CD4-positive, alpha-beta T cell (primary cell): ENCODE results near the gene IP6K3. TPM values are rescaled to one million over a fixed set of nuclear protein-coding genes. Genes with fewer than 3 reads are reported as not detected.

Experiments
- ATAC-seq: fragments of 200-7000 bp; cut with Tn5 transposase; one replicate; pipeline ENCODE4 v1.10.0; 2022; ENCODE audit warnings: mild to moderate bottlenecking; ENCODE audit not compliant: poor library complexity
- CTCF ChIA-PET: fragments of 350-600 bp; sonication (Branson Sonifier 250); formaldehyde crosslinking; loops from one replicate; lab custom pipeline; 2021; ENCODE audit warnings: antibody characterized with exemption, inconsistent platforms; lab: Charles Lee
- POLR2A ChIA-PET: fragments of 350-600 bp; sonication (Branson Sonifier 250); formaldehyde crosslinking; loops from one replicate; lab custom pipeline; 2021; ENCODE audit warnings: antibody characterized with exemption, inconsistent platforms; lab: Charles Lee
- DNase-seq, 14 experiments: peaks; one replicate each; pipeline ENCODE4 v3.0.0-alpha.2; 2013 to 2020; ENCODE audit warnings: mixed read lengths in 2 of 14
- H3K27ac ChIP-seq, 2 donors: one replicate each; pipeline versions ENCODE4 v1.5.1 to v1.7.0; 2013; ENCODE audit warnings: low read length in 2 of 2, low read depth in 1 of 2, mild to moderate bottlenecking in 1 of 2
- H3K27me3 ChIP-seq, 2 experiments: 1 replicate in 1 of 2; 2 replicates in 1 of 2; pipeline versions ENCODE4 v1.6.1 to v1.7.0; 2013; ENCODE audit warnings: low read length in 2 of 2, control low read depth in 1 of 2, mild to moderate bottlenecking in 1 of 2, moderate library complexity in 1 of 2; ENCODE audit not compliant: insufficient read depth in 2 of 2, control insufficient read depth in 1 of 2
- H3K36me3 ChIP-seq: one replicate; pipeline ENCODE4 v1.6.1; 2013; ENCODE audit warnings: low read length, control low read depth; ENCODE audit not compliant: insufficient read depth
- H3K4me1 ChIP-seq: one replicate; pipeline ENCODE4 v1.6.1; 2013; ENCODE audit warnings: low read length, control low read depth; ENCODE audit not compliant: insufficient read depth
- H3K4me3 ChIP-seq: one replicate; pipeline ENCODE4 v1.5.1; 2013; ENCODE audit warnings: mild to moderate bottlenecking, low read length, moderate library complexity
- H3K9me3 ChIP-seq, 2 experiments: 1 replicate in 1 of 2; 2 replicates in 1 of 2; pipeline versions ENCODE4 v1.6.1 to v1.7.0; 2013; ENCODE audit warnings: low read length in 2 of 2, mild to moderate bottlenecking in 2 of 2, control low read depth in 1 of 2, moderate library complexity in 1 of 2; ENCODE audit not compliant: control insufficient read depth in 1 of 2, insufficient read depth in 1 of 2
- H3K27ac Mint-ChIP-seq: one replicate; pipeline ENCODE4 v1.8.0; 2020; ENCODE audit warnings: mixed read lengths
- H3K27me3 Mint-ChIP-seq: one replicate; pipeline ENCODE4 v1.8.0; 2021; ENCODE audit warnings: mixed read lengths
- H3K36me3 Mint-ChIP-seq: one replicate; pipeline ENCODE4 v1.8.0; 2021; ENCODE audit warnings: low read depth, mixed read lengths
- H3K4me1 Mint-ChIP-seq: one replicate; pipeline ENCODE4 v1.8.0; 2021; ENCODE audit warnings: low read depth, mixed read lengths
- H3K4me3 Mint-ChIP-seq: one replicate; pipeline ENCODE4 v1.8.0; 2020; ENCODE audit warnings: mild to moderate bottlenecking, mixed read lengths
- H3K9me3 Mint-ChIP-seq: one replicate; pipeline ENCODE4 v1.8.0; 2020; ENCODE audit warnings: mixed read lengths
- intact Hi-C, 2 experiments: fragments of 100-400 bp; cut with DNase I in 1 of 2; cut with micrococcal nuclease in 1 of 2; formaldehyde crosslinking; loops; one replicate each; pipeline versions ENCODE4 v1.15.1 to v1.9.0; 2023 to 2025; cut with DNase I, micrococcal nuclease
- total RNA-seq, 174 experiments: library from RNA in 2 of 174; stranded (reverse) in 2 of 174; gene quantifications; one replicate each; pipeline ENCODE4 v1.2.3 and lab custom pipeline; 2021 to 2026
- TF ChIP-seq, protein P1 (sequence below): fragments of 200-600 bp; IDR thresholded peaks from one replicate; pipeline ENCODE4 v1.8.0; 2022; ENCODE audit warnings: antibody characterized with exemption, mild to moderate bottlenecking

IP6K3 gene
- total RNA-seq, 2 experiments from 2014 or later = not detected

DNA sequence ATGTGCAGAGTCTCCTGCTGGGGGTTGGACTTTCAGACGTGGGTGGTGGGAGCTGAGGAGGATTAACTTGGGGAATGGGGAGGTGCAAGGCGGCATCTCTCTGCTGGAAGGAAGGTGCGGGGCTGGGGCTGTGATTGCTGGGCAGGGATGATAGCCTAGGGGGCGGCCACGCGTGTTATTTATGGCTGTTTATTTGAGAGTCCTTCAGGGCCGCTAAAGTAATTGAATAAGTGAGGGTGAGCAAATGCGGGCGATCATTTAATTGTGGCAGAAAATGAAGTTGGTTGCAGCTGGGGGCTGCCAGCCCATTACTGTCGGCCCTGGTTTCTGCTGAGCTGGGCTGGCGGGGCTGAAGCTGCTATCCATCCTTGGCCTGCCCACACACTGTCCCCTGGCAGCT is 7.5 kb upstream of the IP6K3 start:
- Mint-ChIP-seq H3K4me3 (no peak overlapping the region), H3K27me3 (no peaks in the 10 kb centered on the region), H3K4me1 (no peaks in the 10 kb centered on the region), H3K27ac (no peak overlapping the region), H3K36me3 (no peaks in the 10 kb centered on the region), H3K9me3 (no peaks in the 10 kb centered on the region)
- no peaks in the 10 kb centered on the region for H3K36me3 ChIP-seq
- POLR2A ChIA-PET = no interaction called here
- DNase-seq = no peak
- no peaks in the 10 kb centered on the region for H3K9me3 ChIP-seq
- no peaks in the 10 kb centered on the region for H3K27me3 ChIP-seq
- ATAC-seq = no peak
- intact Hi-C loops = no loop called here
- TF ChIP-seq, protein P1, sequence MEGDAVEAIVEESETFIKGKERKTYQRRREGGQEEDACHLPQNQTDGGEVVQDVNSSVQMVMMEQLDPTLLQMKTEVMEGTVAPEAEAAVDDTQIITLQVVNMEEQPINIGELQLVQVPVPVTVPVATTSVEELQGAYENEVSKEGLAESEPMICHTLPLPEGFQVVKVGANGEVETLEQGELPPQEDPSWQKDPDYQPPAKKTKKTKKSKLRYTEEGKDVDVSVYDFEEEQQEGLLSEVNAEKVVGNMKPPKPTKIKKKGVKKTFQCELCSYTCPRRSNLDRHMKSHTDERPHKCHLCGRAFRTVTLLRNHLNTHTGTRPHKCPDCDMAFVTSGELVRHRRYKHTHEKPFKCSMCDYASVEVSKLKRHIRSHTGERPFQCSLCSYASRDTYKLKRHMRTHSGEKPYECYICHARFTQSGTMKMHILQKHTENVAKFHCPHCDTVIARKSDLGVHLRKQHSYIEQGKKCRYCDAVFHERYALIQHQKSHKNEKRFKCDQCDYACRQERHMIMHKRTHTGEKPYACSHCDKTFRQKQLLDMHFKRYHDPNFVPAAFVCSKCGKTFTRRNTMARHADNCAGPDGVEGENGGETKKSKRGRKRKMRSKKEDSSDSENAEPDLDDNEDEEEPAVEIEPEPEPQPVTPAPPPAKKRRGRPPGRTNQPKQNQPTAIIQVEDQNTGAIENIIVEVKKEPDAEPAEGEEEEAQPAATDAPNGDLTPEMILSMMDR = no peak
- CTCF ChIA-PET = no interaction called here
- H3K4me3 ChIP-seq = no peak overlapping the region
- H3K27ac ChIP-seq = no peak overlapping the region
- H3K4me1 ChIP-seq = no peaks in the 10 kb centered on the region

- Histone ChIP-seq H3K36me3 (no peaks in the 10 kb centered on the region), H3K27me3 (no peaks in the 10 kb centered on the region), H3K27ac (no peak overlapping the region), H3K4me1 (no peaks in the 10 kb centered on the region), H3K4me3 (no peak overlapping the region), H3K9me3 (no peaks in the 10 kb centered on the region)
- ChIA-PET POLR2A (no interaction called here), CTCF (no interaction called here)
- TF ChIP-seq, protein P1 = no peak
- Mint-ChIP-seq H3K27ac (no peak overlapping the region), H3K27me3 (no peaks in the 10 kb centered on the region), H3K36me3 (no peaks in the 10 kb centered on the region), H3K4me3 (no peak overlapping the region), H3K9me3 (no peaks in the 10 kb centered on the region), H3K4me1 (no peaks in the 10 kb centered on the region)
- intact Hi-C loops = no loop called here
- DNase-seq (no peak), ATAC-seq (no peak)
These were observed 5.9 kb upstream of the IP6K3 start for GRCh38 chr6:33752646-33753015.

- no peaks in the 10 kb centered on the region for H3K9me3 ChIP-seq
- Mint-ChIP-seq H3K27me3 (no peaks in the 10 kb centered on the region), H3K9me3 (no peaks in the 10 kb centered on the region), H3K4me1 (no peaks in the 10 kb centered on the region), H3K27ac (no peak overlapping the region), H3K36me3 (no peaks in the 10 kb centered on the region), H3K4me3 (no peak overlapping the region)
- intact Hi-C loops = no loop called here
- no peak overlapping the region for H3K27ac ChIP-seq
- H3K27me3 ChIP-seq = no peaks in the 10 kb centered on the region
- DNase-seq (no peak), ATAC-seq (no peak)
- no peaks in the 10 kb centered on the region for H3K36me3 ChIP-seq
- CTCF ChIA-PET = no interaction called here
- POLR2A ChIA-PET = no interaction called here
- H3K4me1 ChIP-seq = no peaks in the 10 kb centered on the region
- TF ChIP-seq, protein P1 = no peak
- no peak overlapping the region for H3K4me3 ChIP-seq
These were observed 5.3 kb upstream of the IP6K3 start for GRCh38 chr6:33751771-33752645.
